HG03460 (cell line): Measurements from ENCODE around the gene TCF4.
A peak's percentile ranks its signal among the peaks of the same experiment; 100 is the strongest.

Experiments
- ATAC-seq: cut with Tn5 transposase; IDR thresholded peaks from one replicate; pipeline ENCODE4 v1.9.1; 2021; ENCODE audit not compliant: unreplicated experiment

Gene TCF4

DNA sequence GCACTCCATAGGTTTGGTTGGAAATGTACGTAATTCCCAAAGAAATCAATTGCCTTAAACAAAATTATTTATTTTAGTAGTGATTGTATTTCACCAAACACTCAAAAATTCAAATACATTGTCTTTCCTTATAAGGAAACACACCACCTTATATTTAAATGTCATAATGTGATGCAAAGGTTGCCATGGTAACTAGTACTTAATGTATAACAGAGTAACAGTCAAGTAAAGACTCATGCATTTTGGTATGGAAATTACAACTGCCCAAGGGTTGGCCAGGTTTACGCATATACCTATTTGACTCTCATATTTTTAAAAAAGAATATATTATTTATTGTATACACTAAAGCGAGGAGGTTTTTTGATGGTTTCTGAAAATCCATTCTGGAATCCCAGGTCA lies 231.2 kb downstream of the TCF4 start:
- no peak for ATAC-seq

DNA sequence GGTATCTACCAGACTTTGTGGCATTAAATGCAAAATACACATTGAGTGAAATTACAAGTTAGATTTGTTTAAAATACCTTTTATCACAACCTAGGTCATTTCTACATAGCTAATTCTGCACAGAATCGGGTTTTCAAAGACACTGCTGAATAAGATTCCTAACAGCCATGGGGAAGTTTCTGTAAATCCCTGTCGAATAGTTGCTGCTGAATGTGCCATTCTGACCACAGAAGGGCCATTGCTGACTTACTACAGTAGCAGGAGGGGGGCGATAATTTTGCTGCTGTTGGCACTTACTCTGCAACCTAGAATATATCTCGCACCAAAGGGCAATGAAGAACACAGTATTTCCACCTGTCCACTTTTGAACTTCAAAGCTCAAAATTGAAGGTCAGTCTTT lies 232.8 kb downstream of the TCF4 start:
- ATAC-seq = no peak

DNA sequence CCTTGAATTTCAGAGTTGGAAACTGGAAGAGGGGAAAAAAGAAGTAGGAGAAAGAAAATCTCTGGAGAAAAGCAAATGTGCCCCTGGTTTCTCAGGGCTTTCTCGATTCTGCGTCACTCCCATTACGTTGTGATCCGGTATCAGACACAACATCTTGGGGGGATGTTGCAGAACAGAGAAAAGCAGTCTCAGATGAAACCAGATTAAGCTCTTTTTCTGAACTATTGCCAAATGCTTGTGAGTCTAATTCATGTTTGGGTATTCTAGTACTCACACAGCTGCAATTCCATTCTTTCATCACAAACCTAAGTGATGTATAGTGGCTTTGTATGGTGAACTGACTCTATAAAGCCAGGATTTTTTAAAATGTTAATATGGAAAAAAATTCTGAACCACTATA lies 233.2 kb downstream of the TCF4 start:
- ATAC-seq = no peak

DNA sequence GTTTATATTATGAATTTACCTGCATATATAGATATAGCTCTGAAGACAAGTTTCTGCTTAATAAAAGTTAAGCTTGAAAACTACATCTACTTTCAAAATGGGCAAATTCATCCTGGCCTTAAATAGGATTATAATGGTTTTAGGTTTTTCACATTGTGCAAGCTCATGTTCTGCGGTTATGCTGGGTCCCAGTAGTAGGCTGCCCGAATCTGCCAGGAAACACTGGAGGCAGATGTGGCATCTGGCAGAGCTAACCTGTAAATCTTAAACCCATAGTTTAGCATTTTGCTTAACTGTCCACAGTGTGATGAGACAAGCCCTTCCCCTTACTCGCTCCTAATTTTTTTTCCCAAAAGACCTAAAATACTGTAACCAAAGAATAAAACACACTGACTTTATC lies 234.2 kb downstream of the TCF4 start:
- ATAC-seq = no peak

DNA sequence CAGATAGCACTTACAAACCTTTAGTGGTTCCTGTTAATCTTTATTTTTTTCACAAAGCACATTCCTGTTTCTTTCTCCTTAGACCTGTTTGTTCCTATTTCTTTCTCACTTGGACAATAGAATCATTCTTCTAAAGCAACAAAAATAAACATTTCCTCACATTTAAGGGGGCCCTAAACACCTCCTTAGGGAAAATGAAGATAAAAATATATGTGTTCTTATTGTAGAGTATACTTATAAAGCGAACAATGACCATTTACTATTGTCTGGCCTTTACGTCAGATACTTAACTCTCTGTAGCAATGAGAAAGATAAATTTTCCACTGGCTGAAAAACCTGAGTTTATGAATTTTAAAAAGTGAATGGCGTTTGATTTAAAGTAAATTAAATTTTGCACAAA lies 234.6 kb downstream of the TCF4 start:
- ATAC-seq = no peak

DNA sequence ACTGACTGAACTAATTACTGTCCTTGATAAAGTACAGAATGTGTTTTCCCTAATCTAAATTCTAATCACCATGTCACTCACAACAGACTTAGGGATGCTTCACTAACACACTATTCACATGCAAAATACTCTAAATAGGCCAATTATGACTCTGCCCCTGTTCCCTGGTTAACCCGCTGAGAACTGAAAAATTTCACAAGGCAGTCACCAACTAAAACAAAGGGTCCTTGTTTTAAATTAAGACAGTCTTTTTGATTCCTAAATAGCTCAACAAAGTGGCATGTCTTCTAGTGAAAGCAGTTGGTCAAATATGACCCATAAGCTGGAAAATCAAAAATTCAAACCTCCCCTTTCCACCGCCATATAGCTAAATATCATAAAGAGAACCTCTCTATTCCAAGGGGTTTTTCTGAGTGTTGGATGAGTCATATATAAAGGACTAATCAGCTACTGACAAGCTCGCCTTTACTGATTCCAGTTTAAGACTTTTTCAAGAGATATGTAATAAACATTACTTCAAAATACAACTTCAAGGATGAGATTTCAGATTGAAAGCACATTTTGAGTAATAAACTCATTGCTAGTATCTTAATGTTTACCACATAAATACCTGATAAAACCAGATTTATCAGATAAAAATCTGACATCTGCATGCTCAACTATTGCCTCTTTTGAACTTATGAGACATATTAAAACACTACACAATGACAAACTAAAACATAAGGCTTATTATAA lies 235.8 kb downstream of the TCF4 start:
- ATAC-seq = no peak

DNA sequence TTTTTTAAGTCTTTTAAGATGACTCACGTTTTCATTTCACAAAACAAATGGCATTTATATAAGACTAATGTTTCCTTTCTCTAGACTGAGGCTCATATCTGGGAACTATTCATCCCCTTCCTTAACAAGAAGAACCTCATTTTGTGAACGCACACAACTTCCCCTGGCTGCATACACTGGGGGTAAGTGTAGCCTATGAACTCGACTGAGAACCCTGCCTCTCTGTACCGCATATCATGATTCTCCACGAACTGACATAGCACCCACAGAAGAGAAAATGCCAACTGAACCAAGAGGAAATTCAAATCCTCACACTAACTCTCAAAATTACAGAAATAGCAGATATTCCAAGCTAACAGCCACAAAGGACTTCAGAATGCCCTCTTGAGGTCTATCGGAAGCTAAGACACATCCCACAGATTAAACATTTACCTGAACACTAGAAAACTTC lies 236.7 kb downstream of the TCF4 start:
- ATAC-seq = no peak

DNA sequence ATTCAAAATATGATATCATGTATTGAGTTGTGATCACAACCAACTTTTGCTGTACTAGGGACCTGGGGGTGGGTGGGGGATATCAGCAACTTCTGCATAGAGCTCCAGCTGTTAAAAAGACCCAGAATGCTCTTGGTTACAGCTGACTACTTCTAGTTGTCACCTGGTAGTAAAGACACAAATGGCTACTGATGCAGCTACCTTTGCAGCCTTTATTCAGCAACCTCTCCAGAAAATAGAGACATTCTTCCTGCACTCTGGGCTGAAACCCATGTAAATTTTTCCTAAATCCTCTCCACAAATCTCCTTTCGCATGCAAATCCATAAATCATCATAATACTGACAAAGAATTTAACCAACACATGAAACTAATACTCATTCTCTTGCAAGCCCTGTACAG lies 238.3 kb downstream of the TCF4 start:
- no peak for ATAC-seq

DNA sequence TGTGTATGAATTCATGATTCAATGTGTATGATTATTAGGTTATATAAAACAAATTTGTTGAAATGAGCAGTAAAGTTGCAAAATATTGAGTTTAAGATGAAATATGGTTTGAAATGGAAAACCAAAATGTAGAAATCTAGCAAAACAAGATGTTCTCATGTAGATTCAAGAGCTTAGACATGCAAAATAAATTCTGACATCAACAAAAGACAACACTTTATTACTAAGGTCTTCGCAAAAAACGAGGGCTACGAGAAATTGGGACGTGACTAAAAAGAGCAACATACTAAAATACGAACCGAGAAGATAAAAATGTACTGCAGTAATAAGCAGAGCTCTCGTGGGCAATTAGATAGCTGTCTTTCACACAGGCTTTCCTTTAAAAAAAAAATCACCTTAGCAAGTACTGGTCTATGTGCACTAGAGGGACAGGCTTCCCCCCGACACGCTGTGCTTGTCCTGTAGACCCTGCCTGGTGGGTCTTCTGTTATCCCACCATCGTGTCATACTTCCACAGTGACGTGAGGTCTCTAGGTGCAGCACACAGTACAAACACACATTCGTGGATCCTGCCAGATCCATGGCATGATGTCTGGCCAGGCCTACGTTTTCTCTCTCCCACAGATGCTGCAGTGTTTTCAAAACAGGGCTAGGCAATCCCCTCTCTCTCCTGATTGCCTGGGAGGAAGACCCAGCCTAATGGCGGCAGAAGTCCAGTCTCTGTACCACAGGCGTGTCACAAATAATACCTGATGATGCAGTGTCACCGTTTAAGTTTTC lies 240.8 kb downstream of the TCF4 start:
- ATAC-seq = no peak

DNA sequence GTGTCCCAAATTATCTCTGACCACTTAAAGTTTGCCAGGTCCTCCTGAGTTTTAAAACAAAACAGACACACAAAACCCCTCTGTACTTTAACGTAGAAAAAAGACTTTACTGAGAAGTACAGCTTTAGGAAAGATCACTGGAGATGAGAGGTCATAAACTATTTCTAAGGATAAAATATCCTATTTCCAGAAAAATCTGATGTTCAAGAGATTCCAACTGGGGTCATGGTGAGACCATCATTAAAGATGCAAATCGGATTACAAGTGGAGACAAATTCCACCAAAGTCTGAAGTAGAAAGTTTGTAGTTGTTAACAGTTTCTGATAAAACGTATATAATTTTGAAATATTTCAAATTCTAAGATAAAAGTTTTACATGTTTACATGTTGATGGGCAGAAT lies 241.6 kb downstream of the TCF4 start:
- no peak for ATAC-seq

DNA sequence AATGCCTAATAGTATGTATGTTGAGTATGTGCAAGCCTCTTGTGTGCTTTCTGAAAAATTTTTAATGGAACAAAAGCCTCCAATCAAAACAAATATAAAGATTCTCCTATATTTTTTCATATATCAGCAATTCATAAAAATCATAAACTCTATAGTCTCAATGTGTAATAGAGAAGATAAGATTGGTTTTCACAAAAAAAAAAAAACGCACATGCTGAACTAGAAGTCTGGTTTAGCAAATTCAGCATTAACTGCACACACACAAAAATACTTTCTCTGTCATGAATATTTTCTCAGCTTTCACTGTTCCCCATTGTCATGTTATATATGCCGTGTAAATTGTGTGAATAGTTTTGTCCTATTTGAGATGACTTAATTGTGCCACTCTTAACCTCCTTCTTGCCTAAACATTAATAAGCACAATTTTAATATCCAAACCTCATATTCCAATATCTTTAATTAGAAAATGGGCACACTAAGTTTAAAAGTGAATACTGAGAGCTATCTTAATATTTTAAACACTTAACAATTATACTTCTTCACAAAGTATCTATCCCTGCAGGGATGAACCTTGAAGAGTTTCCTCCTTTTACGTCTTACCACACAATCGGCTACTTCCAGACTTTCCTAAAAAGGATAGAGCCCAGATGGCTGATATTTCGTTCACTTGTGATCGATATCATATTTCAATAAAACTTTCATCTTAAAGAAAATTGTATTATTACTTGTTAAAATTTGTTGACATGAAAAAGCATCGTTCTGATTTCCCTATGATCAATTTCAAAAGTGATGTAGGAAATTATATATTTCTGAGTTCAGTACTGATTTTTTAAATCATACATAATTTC lies 242.7 kb downstream of the TCF4 start:
- no peak for ATAC-seq

DNA sequence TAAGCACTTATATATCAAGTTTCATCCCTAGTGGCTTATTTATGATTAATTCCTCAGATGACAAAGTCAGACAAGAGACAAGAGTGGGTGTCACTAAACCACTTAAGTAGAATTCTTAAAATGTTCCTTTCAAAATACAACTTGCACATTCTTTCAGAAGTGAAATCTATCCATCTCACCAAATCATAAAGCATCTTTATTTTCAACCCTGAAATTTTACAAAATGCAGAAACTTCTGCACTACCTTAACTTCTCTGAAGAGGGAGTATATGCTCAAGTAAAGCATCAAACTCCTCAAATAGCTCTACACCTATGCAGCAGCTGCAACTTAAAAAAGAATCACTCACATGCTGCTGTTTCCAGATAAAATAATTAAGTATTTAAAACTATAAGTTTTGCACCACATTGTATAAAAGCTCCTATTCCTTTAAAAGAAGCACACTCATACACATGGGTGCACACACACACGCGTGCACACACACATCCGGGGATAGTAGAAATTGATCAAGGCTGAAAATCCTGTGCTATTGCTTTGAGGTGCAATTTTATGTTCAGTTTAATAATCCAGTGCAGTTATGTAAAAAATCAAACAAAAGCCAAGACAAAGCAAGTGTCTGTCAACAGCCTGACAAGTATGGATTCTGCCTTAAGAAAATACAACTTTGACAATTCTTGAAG lies 244.5 kb downstream of the TCF4 start:
- peak; percentile 78 for ATAC-seq

DNA sequence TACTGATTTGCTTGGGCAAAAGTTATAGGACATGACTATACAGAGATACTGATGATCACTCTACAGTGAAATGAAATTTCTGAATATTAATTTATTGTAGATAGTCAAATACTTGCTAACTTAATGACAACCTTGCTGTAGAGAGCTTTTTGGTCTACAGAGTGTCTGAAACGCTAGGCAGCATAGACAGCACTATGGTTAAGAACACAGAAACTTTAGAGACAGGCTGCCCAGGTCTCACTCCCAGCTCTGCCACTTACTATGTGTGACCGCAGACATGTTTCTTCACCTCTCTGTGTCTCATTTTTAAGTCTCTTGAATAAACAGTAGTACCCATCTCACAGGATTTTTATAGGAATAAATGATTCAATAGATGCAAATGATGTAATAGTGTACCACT lies 247.0 kb downstream of the TCF4 start:
- ATAC-seq = no peak

DNA sequence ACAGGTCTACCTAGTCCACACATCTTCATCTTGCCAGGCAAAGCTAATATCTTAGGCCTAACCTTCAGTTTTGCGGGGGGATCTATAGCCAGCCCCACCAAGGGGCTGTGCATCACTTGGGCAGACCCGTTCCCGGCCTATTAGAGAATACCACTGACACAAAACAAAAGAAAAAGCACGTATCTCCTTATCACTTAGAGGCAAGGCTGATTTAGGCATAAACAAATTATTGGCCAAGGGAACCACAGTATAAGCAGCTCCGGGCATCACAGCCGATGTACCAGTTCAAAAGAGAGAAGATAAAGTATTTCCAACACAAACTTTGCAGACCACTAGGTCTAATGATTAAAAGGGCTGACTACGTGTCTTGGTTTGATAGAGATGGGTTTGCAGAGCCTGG lies 248.0 kb downstream of the TCF4 start:
- ATAC-seq = no peak

DNA sequence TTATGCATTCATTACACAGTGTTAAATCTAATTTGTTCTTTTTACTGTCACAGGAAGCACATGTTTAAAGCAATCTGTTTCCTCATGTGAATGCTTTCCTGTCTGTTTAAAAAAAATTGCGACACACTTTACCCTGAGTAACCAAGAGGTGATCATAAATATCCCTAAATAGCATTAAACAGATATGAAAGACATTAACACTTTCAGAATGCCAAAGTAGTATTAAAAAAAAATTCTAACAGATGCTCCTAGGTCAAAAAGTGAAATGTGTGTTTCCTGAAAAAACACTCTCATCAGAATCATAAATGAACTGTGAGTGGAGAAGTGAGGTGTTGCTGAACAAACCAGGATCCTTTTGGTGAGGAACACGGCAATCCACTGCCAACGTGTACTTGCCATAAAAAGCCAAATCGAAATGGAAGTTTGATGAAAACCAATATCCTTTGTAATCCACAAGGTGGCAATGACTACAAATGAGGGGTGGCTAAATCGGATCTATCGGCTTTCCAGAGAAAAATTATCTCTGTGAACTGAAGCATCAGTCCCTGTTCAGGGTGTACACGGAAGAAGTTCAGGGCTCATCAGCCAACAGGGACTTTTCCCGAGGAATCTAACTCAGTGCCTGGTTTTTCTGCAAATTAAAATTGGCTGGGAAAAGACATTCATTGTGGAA lies 248.9 kb downstream of the TCF4 start:
- ATAC-seq = no peak

DNA sequence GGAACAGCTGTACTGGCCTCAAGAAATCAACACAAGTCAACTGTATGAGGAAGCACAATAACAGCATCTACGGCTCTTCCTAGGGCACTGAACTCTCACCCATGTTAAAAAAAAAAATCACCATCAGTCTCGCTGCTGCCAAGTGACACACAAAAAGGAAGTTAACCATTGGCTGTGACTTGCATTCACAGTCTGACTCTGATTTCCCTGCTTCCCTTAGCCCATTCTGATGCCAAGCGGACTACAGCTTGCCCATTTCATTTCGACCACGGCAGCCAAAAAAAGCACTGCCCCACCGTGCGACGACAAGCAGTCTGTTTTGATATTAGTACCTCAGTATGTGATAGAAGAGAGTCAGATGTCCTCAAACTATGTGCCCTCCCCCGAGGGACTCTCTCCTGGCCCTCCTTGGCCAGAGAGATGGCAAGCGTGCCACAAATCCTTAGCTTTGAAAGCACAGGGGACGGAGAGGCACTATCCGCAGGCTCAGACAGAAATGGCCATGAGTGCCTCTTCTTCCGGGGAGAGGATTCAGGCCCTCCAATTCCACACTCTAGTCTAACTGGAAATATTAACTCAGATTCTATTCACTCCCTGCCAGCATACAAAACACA lies 250.0 kb downstream of the TCF4 start:
- ATAC-seq = no peak

DNA sequence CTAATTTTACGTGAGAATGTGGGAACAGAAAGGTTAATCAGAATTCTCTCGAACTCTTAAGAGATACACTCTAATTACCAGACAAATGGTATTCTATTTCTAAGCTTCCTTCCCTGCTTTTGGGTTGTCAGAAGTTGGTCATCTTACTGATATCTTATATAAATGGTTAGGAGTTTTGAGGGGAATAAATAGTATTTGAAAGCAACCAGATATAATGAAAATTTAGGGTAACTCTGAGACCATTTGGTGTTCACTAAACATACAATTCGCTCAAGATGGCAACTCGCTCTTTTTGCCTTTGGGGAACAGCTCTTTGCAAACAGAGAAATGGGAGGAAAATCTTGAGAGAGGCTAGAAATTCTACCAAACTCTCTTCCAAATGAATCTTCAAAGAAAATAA lies 250.9 kb downstream of the TCF4 start:
- no peak for ATAC-seq

DNA sequence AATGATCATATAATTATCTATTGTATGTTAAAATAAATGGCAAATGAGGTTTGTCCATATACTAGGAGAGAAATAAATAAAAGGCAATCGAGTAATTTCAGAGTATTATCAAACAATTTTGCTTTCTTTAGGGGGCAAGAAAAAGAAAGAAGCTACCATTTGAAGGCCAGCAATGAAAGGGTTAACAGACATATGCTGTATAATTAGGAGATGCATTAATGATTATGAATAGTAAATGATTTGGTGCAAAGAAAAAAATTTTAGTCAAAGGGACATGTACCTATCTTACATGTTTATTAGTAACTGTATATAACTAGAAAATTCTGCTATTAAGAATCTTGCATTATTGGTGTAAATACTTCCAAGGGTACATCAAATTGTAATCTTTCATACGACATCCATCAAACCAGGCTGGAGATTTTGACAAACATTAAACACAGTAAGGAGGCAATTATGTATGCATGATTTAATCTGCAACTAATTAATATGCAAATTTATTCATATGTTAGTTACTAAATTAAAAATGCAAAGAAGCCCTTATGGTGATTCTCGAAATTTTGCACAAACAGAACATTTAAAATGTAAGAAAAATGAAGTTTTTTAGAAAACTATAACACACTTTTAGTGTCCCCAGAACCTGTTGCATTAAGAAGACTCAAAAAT lies 251.4 kb downstream of the TCF4 start:
- ATAC-seq = no peak

DNA sequence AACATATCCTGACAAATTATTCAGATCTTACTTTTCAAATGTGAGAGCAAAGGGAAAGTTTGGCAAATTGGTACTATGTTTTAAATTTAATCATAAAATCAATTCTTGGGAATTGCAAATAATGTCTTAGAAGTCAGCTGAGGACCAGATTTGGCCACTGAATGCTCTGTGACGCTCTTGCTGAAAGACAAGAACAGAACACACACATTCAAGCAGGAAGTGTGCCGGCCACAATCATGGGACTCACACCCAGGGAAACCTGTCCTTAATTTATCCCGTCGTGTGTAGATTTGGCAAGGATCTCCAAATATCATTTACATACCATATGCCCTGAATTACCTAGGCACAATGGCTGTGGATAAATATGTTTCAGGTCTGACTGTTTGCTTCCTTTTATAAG lies 253.1 kb downstream of the TCF4 start:
- ATAC-seq = no peak

DNA sequence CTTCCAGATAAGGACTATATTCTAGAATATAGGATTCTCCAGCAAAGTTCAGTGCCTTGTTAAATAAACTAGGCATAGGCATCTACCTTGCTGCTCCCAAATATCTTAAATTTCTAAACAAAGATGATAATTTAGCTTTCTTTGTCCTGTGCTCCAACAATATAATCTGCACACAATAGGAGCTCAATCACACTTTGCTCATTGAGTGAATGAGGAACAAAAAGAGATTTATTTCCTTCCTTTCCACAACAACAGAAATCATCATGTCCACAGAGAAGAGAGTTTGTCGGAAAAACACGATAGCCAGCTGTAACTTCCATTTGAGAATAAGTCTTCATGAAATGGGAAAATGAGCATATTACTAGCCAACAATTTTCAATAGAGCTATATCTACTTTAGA lies 256.7 kb downstream of the TCF4 start:
- ATAC-seq = no peak
